Esophagus mucosa (tissue), 1 donor: ENCODE data around the gene AKR1D1. TPM values are rescaled to one million over a fixed set of nuclear protein-coding genes. Genes with fewer than 3 reads are reported as not detected.

ENCODE experiments used
- ATAC-seq: fragments of 200-7000 bp; cut with Tn5 transposase; one replicate; pipeline ENCODE4 v1.9.1; 2020
- total RNA-seq: library from RNA; stranded (reverse); gene quantifications from one replicate; pipeline ENCODE4 v1.2.4, GENCODE V29; 2023
- donor health status: DM: yes; HTN: yes; CAD: no.

AKR1D1 gene
- total RNA-seq, 1 donor from 2014 or later, result not detected

GRCh38 chr7:138167869-138168296, 91.6 kb downstream of the AKR1D1 start:
- ATAC-seq, result no peak

Other genes with a start within 250 kb of the AKR1D1 start
- 0.20 TPM for gene DGKI, start 229.5 kb upstream of the AKR1D1 start, total RNA-seq
- gene CREB3L2, start 74.4 kb upstream of the AKR1D1 start, total RNA-seq, result 28.3 TPM